Suprapubic skin (tissue), 4 donors: ENCODE results near the gene SPOCK1.

Experiments
- CTCF ChIP-seq, 2 donors: fragments of 200-600 bp in 1 of 2; fragments of 450-650 bp in 1 of 2; sonication (generic) in 1 of 2; IDR thresholded peaks; one replicate each; pipeline ENCODE4 v1.5.1; 2016 to 2019; ENCODE audit warnings: antibody characterized with exemption in 2 of 2, mild to moderate bottlenecking in 1 of 2, moderate library complexity in 1 of 2
- EP300 ChIP-seq: sonication (generic); formaldehyde crosslinking; IDR thresholded peaks from one replicate; pipeline ENCODE4 v1.6.1; 2017; ENCODE audit warnings: antibody characterized with exemption
- POLR2A ChIP-seq, 2 donors: fragments of 450-650 bp; IDR thresholded peaks; one replicate each; pipeline ENCODE4 v1.6.1; 2017; ENCODE audit warnings: antibody characterized with exemption in 2 of 2, mild to moderate bottlenecking in 2 of 2, moderate library complexity in 2 of 2
- POLR2AphosphoS5 ChIP-seq, 3 donors: sonication (generic); formaldehyde crosslinking; IDR thresholded peaks; one replicate each; pipeline ENCODE4 v1.6.1; 2017; ENCODE audit warnings: antibody characterized with exemption in 3 of 3

- no peak for TF ChIP-seq CTCF (IDR thresholded peaks at IDR 0.05)
- TF ChIP-seq POLR2A (IDR thresholded peaks at IDR 0.05): no peak
- TF ChIP-seq POLR2AphosphoS5 (IDR thresholded peaks at IDR 0.05): no peak
- no peak for TF ChIP-seq EP300
These were observed 462.5 kb downstream of the SPOCK1 start for GRCh38 chr5:137036640-137037039.
